T-helper 1 cell (primary cell): ENCODE data around the gene ARPC4.

Source experiments
- DNase-seq, 5 donors: peaks; one replicate each; pipeline ENCODE4 v3.0.0-alpha.2; 2012 to 2020
- total RNA-seq, 4 donors: gene quantifications; one replicate each; lab custom pipeline; 2026; lab: John Stamatoyannopoulos, UW

ARPC4 gene
- 39.0 to 53.3 (median 47.1) reads per million in 4 donors for total RNA-seq

DNA sequence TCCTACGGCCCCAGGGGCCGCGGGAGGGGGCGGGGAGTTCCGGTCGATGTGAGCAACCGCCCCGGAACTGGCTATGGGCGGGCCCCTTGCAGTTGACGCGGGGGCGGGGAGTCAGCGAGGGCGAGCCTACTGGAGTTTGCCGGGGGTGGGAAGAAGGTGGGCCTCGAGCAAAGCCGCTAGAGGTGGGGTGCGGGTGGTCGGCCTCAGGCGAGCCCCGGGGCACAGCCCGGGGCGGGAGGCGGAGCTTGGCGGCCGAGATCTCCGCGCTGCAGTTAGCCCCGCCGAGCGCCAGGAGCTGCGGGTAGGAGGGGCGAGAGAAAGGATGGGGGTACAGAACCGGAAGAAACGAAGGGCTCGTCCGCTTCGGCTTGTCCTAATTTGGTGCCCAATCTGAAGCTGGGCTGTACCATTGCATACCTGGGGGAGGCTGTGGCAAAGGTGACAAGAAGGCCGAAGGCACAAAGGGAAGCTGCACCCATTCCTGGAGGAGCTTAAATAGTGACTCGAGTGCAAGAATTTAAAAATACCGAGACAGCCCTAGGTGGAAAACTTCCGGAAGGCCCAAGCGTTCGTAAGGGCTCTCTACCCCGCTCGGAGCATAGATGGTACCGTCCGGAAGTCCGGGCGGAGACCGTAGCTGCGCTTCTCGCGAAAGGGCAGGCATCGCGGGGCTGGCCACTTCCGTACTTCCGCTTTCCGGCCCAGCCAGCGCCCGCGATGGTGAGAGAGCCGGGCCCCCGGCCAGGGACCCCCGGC, at the start of gene ARPC4, which contains the start of gene TADA3:
TSS of gene ARPC4 (plus strand) at position 678 of the 756 bp plus-strand sequence. CDS start at position 718, 40 bp downstream.
TSS of gene TADA3 (minus strand) at position 69 of the 756 bp plus-strand sequence. CDS start 1,007 bp downstream, outside the sequence.
- DNase-seq, result peak; percentile 82 to 96 (median 87)

DNA sequence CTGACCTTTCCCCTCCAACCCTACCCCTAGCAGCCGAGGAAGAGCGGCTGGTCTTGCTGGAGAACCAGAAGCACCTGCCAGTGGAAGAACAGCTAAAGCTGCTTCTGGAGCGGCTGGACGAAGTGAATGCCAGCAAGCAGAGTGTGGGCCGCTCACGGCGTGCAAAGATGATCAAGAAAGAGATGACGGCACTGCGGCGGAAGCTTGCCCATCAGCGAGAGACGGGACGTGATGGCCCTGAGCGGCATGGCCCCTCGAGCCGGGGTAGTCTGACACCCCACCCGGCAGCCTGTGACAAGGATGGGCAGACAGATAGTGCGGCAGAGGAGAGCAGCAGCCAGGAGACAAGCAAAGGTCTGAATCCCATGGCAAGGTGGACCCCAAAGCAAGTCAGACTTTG, 49.3 kb upstream of the ARPC4 start:
- no peak for DNase-seq

DNA sequence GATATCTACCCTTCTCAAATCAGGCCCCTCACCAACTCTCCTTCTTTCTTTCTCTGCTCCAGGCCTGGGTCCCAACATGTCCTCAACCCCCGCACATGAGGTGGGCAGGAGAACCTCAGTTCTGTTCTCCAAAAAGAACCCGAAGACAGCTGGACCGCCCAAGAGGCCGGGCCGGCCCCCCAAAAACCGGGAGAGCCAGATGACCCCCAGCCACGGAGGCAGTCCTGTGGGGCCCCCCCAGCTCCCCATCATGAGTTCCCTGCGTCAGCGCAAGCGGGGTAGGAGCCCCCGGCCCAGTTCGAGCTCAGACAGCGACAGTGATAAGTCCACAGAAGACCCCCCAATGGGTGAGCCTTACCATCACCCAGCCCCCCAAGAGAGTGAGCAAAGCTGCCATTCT, 48.7 kb upstream of the ARPC4 start:
- no peak for DNase-seq

DNA sequence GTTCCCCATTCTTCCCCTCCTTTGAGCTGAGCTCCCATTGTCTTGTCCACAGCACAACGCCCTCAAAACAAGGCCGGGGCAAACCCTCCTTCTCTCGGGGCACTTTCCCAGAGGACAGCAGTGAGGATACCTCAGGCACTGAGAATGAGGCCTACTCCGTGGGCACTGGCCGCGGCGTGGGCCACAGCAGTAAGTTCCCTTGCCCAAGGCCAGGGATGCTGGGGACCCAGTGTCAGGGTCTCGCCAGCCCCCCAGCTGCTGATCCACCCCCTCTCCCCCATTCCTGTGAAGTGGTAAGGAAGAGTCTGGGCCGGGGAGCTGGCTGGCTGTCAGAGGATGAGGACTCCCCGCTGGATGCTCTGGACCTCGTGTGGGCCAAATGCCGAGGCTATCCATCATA, 47.4 kb upstream of the ARPC4 start:
- no peak for DNase-seq

DNA sequence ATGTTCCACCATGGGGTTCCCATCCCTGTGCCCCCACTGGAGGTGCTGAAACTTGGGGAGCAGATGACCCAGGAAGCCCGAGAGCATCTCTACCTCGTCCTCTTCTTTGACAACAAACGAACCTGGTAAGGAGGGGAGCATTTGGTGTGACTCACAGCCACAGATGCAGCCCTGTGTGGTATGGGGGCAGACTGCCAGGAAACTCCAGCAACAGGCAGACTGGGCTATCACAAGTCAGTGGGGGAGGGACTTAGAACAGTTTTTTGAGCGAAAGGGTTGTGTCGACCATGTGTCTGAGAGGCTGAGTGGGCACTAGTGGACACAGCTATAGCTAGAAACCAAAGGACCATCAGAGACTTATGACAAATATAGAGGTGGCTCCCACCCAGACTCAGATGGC, 46.6 kb upstream of the ARPC4 start:
- DNase-seq, result peak in 1 of 5 donors; percentile 35

DNA sequence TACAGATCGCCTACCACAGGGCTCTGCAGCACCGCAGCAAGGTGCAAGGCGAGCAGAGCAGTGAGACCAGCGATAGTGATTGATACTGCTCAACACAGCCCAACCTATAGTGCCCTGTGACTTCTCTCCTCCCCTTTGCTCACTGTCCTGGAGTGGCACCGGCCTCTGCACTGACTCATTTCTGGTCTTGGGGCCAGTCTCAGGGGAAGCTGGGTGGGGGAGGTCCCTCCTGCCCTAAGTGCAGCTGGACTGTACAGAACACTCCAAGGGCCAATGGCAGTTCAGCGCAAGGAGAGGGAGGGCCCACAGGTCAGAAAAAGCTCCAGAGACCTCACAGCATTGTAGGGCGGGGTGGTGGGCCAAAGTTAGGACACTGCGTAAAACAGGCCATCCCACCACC, 45.6 kb upstream of the ARPC4 start:
- DNase-seq, result no peak

DNA sequence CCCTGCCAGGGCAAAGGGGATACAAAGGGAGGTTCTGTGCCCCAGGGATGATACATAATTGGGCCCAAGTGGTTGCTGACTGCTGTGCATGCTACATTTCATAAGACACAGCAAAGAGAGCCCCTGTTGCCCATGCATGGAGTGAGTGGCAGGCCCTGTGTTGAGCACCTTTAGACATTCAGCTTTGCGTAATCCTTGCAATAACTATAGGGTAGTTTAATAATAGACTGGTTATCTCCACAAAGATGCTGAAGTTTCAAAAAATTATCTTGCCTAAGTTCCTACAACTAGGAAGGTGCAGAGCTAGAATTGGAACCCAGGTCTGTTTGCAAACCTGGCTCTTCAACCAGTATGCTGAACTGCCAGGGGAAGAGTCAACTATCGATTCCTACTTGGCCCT, 44.9 kb upstream of the ARPC4 start:
- no peak for DNase-seq

DNA sequence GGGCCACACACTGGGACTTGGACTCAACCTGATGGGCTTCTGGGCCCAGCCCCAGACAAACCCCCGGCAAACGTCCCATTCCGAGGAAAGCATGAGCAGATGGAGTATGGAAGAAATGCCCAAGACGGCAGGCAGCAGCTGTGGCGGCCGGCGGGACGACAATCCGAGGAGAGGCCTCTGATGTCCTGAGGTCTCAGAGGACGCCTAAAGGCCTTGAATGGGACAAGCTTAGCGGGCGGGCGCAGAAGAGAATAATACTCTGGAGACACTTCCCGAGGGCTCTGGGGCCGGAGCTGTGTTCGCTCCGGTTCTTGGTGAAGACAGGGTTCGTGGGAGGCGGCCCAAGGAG, 43.6 kb upstream of the ARPC4 start:
- peak in 1 of 5 donors; percentile 8 for DNase-seq

DNA sequence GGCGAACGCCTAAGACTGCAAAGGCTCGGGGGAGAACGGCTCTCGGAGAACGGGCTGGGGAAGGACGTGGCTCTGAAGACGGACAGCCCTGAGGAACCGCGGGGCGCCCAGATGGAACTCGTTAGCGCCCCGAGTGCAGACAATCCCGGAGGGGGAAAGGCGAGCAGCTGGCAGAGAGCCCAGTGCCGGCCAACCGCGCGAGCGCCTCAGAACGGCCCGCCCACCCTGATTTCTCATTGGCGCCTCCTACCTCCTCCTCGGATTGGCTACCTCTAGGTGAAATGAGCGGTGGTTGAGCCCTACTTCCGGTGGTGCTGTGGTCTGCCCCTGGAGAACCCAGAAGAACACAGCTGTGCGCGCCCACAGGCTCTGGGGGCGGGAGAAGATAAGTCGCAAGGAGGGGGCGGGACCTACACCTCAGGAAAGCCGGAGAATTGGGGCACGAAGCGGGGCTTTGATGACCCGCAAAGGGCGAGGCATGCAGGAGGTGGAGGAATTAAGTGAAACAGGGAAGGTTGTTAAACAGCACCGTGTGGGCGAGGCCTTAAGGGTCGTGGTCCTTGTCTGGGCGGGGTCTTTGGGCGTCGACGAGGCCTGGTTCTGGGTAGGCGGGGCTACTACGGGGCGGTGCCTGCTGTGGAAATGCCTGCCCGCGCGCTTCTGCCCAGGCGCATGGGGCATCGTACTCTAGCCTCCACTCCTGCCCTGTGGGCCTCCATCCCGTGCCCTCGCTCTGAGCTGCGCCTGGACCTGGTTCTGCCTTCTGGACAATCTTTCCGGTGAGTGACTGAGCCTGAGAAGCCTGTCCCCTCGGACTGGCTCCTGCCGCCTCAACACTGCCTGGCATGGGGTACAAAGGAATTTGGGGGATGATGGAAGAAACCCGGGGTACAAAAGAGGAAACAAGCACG, 43.0 kb upstream of the ARPC4 start, which contains the start of gene OGG1:
TSS of gene OGG1 (plus strand) at position 308 of the 911 bp plus-strand sequence. CDS start at position 643, 335 bp downstream.
- DNase-seq, result peak; percentile 87 to 99 (median 93)

DNA sequence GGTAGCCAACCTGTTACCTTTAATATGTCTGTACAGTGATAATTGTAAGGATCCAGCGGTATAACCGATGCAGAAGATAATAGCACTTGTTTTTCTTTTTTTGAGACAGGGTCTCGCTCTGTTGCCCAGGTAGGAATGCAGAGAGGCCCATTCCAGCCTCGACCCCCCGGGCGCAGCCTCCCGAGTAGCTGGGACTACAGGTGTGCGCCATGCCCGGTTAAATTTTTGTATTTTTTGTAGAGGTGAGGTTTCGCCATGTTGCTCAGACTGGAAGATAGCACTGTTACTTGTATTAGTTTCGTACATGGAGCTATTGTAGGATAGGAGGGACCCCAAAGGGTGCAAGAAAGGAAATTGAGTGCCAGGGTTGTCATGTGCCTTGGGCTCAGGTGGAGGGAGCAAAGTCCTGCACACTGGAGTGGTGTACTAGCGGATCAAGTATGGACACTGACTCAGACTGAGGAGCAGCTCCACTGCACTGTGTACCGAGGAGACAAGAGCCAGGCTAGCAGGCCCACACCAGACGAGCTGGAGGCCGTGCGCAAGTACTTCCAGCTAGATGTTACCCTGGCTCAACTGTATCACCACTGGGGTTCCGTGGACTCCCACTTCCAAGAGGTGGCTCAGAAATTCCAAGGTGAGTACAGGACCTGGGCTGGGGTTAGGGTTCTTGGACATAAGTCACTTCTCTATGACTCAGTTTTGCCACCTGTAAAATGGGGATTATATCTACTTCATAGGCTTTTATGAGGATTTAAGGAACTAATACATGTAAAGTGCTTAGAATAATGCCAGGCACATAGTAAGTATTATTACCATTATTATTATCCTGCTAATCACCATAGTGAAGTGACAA, 42.1 kb upstream of the ARPC4 start:
- DNase-seq, result no peak

DNA sequence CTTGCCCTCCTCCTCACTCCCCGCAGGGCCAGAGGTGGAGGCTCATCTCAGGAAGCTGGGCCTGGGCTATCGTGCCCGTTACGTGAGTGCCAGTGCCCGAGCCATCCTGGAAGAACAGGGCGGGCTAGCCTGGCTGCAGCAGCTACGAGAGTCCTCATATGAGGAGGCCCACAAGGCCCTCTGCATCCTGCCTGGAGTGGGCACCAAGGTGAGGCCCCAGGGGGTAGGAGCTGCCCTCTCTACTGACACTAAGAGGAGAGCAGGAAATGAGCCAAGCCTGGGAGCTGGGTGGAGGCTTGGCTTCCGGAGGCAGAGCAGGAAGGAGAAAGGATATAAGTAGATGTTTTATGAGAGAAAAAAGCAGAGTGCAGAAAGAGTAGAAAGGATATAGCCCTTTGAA, 38.2 kb upstream of the ARPC4 start:
- DNase-seq, result peak in 1 of 5 donors; percentile 32

DNA sequence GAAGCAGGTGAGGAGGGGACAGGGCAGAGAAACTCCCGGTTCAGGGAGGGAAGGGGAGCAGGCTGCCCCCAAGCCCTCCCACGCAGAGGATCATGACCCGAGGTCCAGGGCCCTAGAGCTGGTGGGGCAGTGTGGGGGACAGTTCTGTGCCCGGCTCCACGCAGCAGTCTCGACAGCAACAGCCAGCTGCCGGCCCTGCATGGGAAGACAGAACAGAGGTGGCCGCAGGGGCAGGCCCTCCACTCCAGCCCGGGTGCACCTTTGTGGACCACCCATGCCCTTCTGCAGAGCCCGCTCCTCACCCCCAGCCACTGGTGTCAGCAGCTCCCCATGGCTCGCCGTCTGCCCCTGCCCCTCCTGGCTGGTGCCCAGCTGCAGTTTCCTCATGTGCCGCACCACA, 35.5 kb upstream of the ARPC4 start:
- DNase-seq, result no peak

DNA sequence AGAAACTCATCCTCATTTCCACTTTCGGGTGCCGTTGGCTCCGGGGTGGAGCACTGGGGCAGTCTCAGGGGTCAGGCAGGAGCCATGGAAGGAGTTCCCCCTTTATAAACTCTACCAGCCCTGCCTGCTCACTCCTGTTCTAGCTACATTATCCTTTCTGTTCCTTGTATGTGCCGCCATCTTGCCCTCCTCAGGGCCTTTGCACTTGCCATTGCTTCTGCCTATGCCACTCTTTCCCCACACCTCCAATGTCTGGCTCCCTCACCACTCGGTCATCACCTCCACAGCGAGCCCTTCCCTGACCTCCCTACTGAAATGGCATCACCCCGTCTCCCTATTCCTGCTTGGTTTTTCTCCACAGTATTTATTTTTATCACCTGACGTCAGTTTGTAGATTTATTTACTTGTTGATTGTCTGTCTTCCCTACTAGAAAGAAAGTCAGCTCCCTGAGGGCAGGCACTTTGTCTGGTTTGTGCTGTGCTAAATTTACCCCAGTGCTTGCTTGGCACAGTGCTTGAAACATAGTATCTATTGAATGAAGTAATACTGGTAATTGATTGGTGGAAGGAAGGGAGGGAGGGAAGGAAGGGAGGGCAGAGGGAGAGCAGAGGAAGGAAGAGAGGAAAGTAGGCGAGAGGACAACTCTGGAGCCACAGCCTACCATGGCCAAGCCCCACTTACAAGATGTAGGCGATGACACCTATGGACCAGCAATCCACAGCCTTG, 31.9 kb upstream of the ARPC4 start:
- no peak for DNase-seq

DNA sequence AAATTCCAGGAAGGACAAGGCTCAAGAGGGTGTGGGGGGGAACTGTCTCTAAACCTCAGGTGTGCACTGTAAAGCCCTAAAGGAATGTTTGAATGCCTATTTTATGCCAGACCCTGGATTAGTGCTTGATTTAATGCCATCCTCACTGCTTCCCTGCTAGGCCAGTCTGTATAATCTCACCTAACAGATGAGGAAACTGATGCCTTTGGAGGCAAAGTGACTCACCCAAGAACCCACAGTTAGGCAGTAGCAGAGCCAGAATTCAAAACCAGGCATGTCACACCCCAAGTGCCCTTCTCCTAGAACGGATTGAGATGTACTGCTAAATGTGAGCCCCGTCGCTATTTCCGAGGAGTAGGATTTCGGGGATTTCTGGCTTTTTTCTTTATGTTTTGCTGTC, 31.0 kb upstream of the ARPC4 start:
- DNase-seq, result no peak

DNA sequence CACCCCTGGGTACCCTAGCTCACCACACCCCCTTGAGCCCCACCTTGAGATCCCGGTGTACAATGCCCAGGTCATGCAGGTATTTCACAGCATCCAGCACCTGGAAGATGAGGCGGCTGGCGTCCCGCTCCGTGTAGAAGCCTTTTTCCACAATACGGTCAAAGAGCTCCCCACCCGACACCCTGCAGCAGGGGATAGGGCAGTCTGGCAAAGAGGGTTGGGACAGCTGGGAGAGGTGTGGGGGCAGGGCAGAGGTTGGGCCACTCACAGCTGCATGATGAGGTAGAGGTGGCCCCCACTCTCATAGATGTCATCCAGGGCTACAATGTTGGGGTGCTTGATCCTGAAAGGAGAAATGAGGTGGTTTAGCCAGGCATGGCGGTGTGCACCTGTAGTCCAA, 30.0 kb upstream of the ARPC4 start:
- no peak for DNase-seq

DNA sequence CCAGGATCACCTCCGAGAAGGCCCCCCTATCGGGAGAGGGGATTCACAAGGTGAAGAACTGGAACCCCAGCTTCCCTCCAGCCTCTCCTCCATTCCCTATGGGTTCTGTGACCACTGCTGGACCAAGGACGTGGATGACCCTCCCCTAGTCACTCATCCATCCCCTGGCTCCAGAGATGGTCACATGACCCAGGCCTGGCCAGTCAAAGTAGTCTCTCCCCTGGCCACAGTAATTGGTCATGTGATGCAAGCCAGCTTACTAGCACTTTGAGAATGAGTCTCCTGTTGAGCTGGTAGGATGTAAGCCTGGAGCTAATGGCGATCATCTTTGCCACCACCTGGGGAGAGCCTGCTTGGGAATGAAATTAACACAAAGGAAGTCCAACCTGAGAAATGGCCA, 27.0 kb upstream of the ARPC4 start:
- no peak for DNase-seq

DNA sequence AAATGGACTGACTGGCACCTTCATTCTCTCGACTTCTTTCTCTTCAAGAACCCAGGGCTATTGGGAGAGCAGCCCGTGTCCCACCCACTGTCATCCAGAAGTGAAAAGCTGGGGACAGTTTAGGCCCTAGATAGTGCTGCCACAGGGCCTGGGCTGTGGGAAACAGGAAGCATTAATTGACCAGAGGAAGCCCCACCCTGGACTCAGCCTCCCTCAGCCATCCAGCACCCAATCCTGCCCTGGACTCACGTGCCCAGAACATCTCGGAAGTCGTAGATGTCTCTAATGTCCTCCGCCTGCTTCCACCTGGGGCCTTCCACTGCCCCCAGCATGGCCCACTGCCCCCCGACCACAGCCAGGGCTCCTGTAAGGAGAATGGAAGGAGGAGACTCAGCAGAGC, 25.5 kb upstream of the ARPC4 start:
- DNase-seq, result no peak

DNA sequence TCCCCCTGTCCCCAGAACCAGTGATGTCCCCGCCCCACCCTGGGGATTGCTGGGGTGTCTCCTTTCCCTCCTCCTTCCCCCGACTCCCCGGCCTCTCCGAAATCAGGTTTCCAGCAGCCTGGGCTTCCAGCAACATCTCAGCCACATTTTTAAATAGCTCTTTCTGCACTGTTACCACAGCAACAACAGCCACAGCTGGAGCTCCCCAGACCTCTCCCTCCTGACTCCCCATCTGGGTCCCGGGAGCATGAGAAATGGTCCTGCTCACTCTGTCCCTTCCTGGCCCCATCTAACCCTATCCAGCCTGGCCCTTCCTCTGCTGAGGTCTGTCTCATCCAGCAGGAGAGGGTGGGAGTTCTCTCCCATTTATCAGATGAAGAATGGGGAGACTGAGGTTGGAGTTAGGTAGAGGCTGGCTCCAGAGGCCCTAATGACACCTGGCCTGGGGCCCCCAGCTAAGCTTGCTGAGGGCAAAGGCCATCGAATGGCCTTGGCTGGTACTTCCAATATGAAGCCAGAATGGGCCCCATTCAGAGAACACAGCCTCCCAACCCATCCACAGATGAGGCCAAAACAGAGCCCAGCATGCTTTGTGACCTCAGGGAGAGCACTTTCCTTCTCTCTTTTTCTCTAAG, 24.6 kb upstream of the ARPC4 start:
- DNase-seq, result no peak

DNA sequence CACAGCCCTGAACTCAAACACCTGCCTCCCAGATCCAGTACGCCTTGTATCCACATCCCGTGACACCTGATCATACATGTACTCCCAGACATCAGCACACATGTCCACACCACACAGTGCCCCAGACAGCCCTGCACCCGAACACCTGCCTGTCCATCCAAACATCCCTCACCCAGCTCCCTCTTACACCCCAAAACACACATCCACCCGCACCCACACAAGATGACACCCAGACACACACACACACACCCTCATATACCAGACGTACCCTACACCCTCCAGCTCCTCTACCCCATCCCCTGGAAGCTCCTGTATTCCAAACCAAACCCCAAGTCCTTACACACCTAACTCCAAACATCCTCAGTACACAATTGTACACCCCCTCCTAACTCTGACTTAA, 23.9 kb upstream of the ARPC4 start:
- no peak for DNase-seq

DNA sequence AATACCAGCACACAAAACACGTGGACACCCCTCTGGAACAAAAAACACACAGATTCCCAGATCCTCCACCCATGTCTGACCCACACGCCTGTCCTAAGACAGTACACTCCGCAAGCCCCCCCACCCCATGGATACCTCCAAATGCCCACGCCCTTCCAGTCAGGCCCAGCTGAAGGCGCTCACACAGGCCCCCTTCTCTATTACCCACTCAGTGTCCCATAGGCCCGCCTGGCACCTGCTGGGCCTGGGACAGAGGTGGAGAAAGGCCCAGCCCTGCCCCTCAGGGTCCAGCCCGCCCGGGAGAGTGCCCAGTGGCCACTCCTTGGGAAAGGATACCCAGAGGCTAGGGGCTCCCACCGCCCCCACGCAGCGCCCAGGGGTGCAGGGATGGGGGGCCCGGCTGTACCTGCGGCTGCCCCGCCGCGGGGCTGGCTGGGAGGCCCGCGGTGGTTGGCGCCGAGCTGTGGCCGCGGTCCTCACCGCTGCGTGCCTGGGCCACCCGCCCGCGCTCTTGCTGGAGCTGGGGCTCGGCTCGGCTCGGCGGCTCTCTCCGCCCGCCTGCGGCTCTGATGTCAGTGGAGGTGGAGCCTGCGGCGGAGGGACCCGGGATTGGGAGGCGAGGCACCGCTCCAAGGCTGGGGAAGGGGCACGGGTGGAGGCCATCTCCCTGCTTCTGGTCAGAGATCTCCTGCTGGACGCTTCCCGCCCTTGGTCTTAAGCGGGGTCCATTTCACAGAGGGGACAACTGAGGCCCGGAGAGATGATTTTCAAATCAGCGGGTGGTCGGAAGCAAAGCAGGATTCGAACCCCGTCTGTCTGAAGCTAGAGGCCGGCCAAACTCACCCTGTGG, 23.2 kb upstream of the ARPC4 start, which contains the start of gene CAMK1:
TSS of gene CAMK1 (minus strand) at position 522 of the 850 bp plus-strand sequence. CDS start 2,198 bp downstream, outside the sequence.
- DNase-seq, result peak in 4 of 5 donors; percentile 37 to 66 (median 43)
